Retinal pigment epithelial cell (primary cell): ENCODE data around the gene CACNG6.

Source experiments
- DNase-seq: peaks from one replicate; pipeline ENCODE4 v3.0.0-alpha.2; 2010; ENCODE audit warnings: low read depth
- H3K4me3 ChIP-seq: 2 replicates; pipeline ENCODE4 v1.5.1; 2011; ENCODE audit warnings: mild to moderate bottlenecking, low read length, control low read depth, moderate library complexity
- TF ChIP-seq, protein P1 (sequence below): conservative IDR thresholded peaks from 2 replicates; pipeline ENCODE4 v1.5.1; 2011; ENCODE audit warnings: low read depth, low read length, control low read depth, inconsistent platforms

The CACNG6 gene

DNA sequence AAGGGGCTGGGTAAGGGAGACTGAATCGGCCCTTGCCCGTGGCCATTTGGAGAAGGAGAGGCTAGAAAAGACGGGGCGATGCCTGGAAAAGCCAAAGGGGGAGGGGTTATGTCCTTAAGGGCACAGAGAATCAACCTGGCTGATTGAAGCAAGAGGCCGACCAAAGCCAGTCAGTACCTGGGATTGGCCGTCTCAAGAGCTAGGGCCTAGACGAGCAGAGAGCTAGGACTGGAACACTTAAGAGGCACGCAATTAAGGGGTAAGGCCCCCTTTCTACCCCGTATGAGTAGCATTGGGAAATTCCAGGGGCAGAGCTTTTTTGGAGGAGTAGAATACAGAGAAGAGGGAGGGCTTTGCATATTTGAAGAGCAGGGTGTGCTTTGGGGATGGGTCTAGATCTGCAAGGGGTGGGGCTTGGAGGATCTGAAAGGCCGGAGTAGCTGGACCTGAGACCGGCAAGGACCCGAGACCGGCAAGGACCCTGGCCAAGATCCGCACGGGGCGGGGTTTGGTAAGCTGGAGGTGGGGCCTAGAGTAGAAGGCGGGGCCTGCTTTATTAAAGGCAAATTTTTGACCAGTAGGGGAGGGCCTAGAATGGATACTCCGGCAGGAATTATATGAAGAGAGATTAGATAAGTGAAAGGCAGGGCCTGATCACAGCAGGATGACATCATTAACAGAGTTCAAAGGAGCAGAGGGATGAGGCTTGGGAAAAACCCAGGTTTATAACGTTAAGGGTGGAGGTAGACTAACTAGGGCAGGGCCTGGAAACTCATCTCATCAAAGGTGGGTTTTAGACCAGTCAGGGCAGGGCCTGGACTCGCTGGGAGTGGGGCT lies 10.7 kb upstream of the CACNG6 start:
- TF ChIP-seq, protein P1, sequence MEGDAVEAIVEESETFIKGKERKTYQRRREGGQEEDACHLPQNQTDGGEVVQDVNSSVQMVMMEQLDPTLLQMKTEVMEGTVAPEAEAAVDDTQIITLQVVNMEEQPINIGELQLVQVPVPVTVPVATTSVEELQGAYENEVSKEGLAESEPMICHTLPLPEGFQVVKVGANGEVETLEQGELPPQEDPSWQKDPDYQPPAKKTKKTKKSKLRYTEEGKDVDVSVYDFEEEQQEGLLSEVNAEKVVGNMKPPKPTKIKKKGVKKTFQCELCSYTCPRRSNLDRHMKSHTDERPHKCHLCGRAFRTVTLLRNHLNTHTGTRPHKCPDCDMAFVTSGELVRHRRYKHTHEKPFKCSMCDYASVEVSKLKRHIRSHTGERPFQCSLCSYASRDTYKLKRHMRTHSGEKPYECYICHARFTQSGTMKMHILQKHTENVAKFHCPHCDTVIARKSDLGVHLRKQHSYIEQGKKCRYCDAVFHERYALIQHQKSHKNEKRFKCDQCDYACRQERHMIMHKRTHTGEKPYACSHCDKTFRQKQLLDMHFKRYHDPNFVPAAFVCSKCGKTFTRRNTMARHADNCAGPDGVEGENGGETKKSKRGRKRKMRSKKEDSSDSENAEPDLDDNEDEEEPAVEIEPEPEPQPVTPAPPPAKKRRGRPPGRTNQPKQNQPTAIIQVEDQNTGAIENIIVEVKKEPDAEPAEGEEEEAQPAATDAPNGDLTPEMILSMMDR: no peak
- no peak for DNase-seq
- H3K4me3 ChIP-seq: peak overlapping the region; percentile 37

DNA sequence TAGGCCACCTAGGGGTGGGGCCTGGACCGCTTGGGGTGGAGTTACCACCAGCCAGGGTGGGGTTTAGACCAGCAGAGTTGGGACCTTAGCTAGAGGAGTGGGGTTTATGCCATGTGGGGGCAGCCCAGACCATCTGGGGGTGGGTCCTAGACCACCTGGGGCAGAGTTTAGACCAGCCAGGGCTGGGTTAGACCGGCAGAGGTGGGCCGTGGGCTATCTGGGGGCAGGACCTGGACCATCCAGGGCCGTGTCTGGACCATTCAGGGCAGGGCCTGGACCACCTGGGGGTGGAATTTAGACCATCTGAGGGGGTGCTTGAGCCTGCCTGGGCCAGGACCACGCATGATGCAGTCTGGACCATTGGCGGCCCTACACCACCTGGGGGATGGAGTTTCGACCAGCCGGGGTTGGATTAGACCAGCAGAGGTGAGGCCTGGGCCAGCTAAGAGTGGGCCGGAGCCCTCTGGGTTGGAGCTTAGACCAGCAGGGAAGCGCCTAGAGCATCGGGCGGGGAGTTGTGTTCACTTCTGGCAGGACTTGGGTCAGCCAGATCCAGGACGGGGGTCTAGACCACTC lies 10.0 kb upstream of the CACNG6 start:
- no peak overlapping the region for H3K4me3 ChIP-seq
- TF ChIP-seq, protein P1: no peak
- DNase-seq: no peak

DNA sequence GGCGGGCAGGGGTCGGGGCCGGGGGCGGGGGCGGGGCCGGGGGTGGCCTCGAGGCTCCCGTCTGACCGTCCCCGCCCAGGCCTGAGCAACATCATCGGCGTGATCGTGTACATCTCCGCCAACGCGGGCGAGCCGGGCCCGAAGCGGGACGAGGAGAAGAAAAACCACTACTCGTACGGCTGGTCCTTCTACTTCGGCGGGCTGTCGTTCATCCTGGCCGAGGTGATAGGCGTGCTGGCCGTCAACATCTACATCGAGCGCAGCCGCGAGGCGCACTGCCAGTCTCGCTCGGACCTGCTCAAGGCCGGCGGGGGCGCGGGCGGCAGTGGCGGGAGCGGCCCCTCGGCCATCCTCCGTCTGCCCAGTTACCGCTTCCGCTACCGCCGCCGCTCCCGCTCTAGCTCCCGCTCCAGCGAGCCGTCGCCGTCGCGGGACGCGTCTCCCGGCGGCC lies 9.4 kb upstream of the CACNG6 start:
- DNase-seq: no peak
- no peak overlapping the region for H3K4me3 ChIP-seq
- TF ChIP-seq, protein P1: no peak

DNA sequence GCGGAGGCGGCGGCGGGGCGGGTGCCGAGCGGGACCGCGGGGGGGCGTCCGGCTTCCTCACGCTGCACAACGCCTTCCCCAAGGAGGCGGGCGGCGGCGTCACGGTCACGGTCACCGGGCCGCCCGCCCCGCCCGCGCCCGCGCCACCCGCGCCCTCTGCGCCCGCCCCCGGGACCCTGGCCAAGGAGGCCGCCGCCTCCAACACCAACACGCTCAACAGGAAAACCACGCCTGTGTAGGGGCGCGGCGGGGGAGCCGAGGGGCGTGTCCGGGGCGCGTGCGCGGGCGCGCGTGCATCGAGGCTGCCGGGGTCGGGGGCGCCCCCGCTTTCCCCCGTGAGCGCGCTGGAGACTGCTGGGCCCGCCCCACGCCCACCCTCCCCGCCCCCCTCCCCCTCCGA lies 8.8 kb upstream of the CACNG6 start:
- no peak overlapping the region for H3K4me3 ChIP-seq
- TF ChIP-seq, protein P1: no peak
- no peak for DNase-seq

DNA sequence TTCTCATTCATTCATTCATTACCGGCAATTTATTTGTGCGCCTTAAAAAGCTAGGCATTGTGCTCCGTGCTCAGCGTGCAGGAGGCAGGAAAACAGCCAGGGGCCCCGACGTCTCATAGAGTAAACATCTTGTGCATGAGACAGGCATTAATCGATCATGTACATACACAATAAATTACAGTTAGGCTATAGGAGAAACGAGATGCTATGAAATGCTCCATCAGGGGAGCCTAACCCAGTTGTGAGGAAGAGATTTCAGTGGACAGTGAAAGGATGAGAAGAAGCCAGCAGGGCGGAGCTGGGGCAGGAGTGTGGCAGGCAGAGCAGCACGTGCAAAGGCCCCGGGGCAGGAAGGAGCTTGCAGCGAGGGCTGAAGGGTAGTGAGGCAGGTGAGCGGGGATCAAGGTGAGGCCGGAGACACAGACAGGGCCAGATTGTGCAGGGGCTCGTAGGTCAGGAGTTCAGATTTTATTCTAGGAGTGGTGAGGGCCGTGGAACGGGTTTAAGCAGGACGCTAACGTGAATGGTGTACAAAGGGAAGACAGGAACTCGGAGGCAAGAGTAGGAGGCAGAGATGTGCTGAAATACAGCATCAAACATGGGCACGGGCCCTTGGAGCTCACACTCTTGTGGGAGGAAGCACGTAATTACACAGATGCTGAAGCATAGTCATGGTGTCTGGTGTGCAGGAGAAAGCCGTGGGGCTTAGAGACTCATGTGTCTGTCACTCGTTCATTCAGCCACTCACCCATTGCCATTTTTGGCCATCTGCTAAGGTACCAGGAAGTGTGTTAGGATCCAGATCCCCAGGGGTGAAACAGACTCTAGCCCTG lies 7.8 kb upstream of the CACNG6 start:
- H3K4me3 ChIP-seq: no peak overlapping the region
- TF ChIP-seq, protein P1: no peak
- DNase-seq: no peak

DNA sequence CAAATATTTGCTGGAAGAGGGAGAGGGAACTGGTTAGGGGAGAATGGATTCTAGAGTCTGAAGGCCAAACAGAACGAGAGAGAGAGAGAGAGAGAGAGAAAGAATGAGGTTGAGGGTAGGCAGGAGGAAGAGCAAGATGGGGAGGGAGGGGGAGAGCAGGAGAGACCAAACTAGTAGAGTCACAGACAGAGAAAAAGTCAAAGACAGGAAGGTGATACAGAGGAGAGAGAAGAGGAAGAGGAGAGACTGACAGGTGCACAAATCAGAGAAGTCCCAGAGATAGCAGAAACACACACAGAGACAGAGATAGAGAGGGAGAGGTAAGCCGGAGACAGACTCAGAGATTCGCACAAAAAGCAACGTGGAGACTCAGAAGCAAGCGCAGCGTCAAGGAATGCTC lies 5.6 kb upstream of the CACNG6 start:
- TF ChIP-seq, protein P1: no peak
- DNase-seq: no peak
- no peak overlapping the region for H3K4me3 ChIP-seq
